ENCODE data around the gene GALP. TPM values are rescaled to one million over a fixed set of nuclear protein-coding genes. Genes with fewer than 3 reads are reported as not detected.

The GALP gene
- total RNA-seq, 1 donor from 2014 or later: not detected

- Mint-ChIP-seq H3K4me3 (ENCODE audit: unreplicated experiment) (no peak overlapping the region), H3K36me3 (ENCODE audit: unreplicated experiment) (peaks cover 15% of the 10 kb centered on the region), H3K27ac (ENCODE audit: unreplicated experiment) (no peak overlapping the region), H3K9me3 (ENCODE audit: unreplicated experiment) (peaks cover 12% of the 10 kb centered on the region), H3K27me3 (ENCODE audit: unreplicated experiment) (peaks cover 4% of the 10 kb centered on the region), H3K4me1 (ENCODE audit: low read depth, unreplicated experiment) (peaks cover 5% of the 10 kb centered on the region)
- no peak for DNase-seq
- no peak for TF ChIP-seq CTCF (IDR thresholded peaks at IDR 0.05; ENCODE audit: partially characterized antibody, unreplicated experiment)
These were observed 16.7 kb upstream of the GALP start for GRCh38 chr19:56159009-56159559.

- Mint-ChIP-seq H3K9me3 (ENCODE audit: unreplicated experiment) (peaks cover 12% of the 10 kb centered on the region), H3K27ac (ENCODE audit: unreplicated experiment) (no peak overlapping the region), H3K4me1 (ENCODE audit: low read depth, unreplicated experiment) (peaks cover 5% of the 10 kb centered on the region), H3K27me3 (ENCODE audit: unreplicated experiment) (peaks cover 4% of the 10 kb centered on the region), H3K36me3 (ENCODE audit: unreplicated experiment) (peaks cover 15% of the 10 kb centered on the region), H3K4me3 (ENCODE audit: unreplicated experiment) (no peak overlapping the region)
- TF ChIP-seq CTCF (IDR thresholded peaks at IDR 0.05; ENCODE audit: partially characterized antibody, unreplicated experiment): no peak
- DNase-seq: no peak
These were observed 16.1 kb upstream of the GALP start for GRCh38 chr19:56159622-56160271.

DNA sequence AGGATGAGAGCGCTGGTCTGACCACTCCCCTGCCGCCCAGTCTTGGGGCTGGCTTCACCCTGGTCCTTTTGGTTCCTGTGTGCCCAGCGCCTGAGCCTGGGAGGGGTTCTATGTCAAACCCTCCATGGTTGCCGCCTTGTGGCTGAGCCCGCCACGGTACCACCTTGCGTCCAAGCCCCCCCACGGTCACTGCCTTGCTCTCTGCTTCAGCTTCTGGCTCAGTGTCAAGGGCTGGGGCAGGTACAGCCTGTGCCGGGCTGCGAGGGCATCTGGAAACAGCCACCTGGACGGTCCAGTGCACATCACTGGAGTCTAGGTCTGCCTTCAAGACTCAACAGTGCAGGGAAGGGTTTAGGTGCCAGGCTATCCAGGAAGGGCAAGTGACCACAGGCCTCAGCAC, 14.3 kb upstream of the GALP start:
- peaks cover 5% of the 10 kb centered on the region for H3K36me3 Mint-ChIP-seq (ENCODE audit: unreplicated experiment)
- H3K27ac Mint-ChIP-seq (ENCODE audit: unreplicated experiment): no peak overlapping the region
- H3K4me3 Mint-ChIP-seq (ENCODE audit: unreplicated experiment): no peak overlapping the region
- peaks cover 4% of the 10 kb centered on the region for H3K27me3 Mint-ChIP-seq (ENCODE audit: unreplicated experiment)
- no peak for DNase-seq
- TF ChIP-seq CTCF (IDR thresholded peaks at IDR 0.05; ENCODE audit: partially characterized antibody, unreplicated experiment): no peak
- H3K9me3 Mint-ChIP-seq (ENCODE audit: unreplicated experiment): peaks cover 9% of the 10 kb centered on the region
- H3K4me1 Mint-ChIP-seq (ENCODE audit: low read depth, unreplicated experiment): no peaks in the 10 kb centered on the region

GRCh38 chr19:56162258-56162657, 13.6 kb upstream of the GALP start:
- DNase-seq: no peak
- H3K4me3 Mint-ChIP-seq (ENCODE audit: unreplicated experiment): no peak overlapping the region
- no peaks in the 10 kb centered on the region for H3K4me1 Mint-ChIP-seq (ENCODE audit: low read depth, unreplicated experiment)
- H3K27ac Mint-ChIP-seq (ENCODE audit: unreplicated experiment): no peak overlapping the region
- no peak for TF ChIP-seq CTCF (IDR thresholded peaks at IDR 0.05; ENCODE audit: partially characterized antibody, unreplicated experiment)
- peaks cover 5% of the 10 kb centered on the region for H3K36me3 Mint-ChIP-seq (ENCODE audit: unreplicated experiment)
- H3K27me3 Mint-ChIP-seq (ENCODE audit: unreplicated experiment): peaks cover 4% of the 10 kb centered on the region
- peaks cover 9% of the 10 kb centered on the region for H3K9me3 Mint-ChIP-seq (ENCODE audit: unreplicated experiment)

DNA sequence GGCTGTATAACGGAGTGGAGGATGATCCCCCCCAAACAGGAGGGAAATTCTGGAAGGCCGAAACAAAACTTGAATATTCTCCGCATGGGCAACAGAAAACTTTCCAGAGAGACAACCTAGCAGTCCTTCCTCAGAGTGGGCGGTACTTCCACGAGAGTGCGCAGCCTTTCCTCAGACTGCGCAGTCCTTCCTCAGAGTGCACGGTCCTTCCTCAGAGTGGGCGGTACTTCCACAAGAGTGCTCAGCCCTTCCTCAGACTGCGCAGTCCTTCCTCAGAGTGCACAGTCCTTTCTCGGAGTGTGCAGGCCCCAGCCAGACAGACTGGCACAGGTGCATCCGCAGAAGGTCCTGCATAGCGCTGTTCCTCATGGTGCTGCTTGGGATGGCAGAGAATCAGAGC, 12.7 kb upstream of the GALP start:
- Mint-ChIP-seq H3K4me1 (ENCODE audit: low read depth, unreplicated experiment) (no peaks in the 10 kb centered on the region), H3K9me3 (ENCODE audit: unreplicated experiment) (peaks cover 9% of the 10 kb centered on the region), H3K4me3 (ENCODE audit: unreplicated experiment) (no peak overlapping the region), H3K27me3 (ENCODE audit: unreplicated experiment) (peaks cover 4% of the 10 kb centered on the region), H3K27ac (ENCODE audit: unreplicated experiment) (no peak overlapping the region), H3K36me3 (ENCODE audit: unreplicated experiment) (no peaks in the 10 kb centered on the region)
- no peak for TF ChIP-seq CTCF (IDR thresholded peaks at IDR 0.05; ENCODE audit: partially characterized antibody, unreplicated experiment)
- no peak for DNase-seq

Data from glutamatergic neuron (in vitro differentiated cells).